GM19240 (cell line): ENCODE results near the gene ZBTB17.

Experiments
- DNase-seq: peaks from one replicate; pipeline ENCODE4 v3.0.0; 2011; ENCODE audit warnings: low spot score; ENCODE audit not compliant: insufficient read length

The ZBTB17 gene

DNA sequence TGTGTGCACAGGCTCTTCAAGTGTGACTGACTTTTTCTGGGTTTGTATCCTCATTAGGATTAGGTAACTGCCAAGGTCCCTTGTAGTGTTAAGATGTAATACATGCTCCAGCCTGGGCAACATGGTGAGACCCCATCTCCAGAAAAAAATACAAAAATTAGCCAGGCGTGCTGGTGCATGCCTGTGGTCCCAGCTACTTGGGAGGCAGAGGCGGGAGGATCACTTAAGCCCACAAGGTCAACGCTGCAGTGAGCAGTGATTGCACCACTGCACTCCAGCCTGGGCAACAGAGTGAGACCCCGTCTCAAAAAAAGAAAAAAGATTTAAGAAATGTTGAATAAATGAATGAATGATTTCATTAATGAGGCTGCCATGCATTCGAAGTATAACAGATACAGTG, 15.1 kb downstream of the ZBTB17 start:
- no peak for DNase-seq

DNA sequence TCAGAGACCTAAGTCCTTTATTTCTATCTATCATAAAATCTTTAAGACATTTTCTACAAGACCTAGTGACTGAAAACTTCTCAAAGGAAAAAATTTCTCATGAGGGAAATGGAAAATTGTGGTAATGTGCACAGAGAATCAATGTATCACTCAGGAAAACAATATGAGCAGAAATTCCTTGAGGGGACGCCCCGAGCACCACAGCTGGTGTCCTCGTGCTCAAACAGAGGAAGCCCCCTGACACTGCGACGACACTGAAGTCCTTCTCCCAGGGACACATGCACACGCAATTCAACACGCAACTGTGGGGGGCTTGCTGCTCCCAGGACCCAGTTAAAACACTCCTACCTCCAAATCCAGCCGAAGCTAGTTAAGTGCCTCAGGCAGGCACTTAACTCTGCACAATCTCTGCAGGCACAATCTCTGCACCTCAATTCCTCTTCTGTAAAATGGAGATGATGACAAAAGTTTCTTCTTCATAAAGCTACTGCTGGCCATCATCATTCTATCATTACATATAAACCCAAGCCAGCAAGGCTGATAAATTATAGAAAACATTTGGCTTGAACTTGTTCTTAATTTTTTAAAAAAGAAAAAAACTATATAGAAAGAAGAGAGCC, 16.0 kb downstream of the ZBTB17 start:
- DNase-seq = no peak

DNA sequence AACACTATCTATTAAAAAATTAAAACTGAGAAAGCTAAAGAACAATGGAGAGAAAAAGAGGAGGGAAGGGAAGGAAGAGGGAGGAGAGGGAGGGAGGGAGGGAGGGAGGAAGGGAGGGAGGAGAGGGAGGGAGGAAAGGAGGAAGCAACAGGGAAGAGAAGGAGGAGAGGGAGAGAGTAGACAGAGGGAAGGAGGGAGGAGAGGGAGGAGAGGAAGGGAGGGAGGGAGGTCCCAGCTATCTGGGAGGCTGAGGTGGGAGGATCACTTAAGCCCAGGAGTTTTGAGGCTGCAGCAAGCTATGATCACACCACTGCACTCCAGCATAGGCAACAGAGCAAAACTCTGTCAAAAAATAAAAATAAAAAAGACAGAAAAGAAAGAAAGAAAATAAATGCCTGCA, 16.5 kb downstream of the ZBTB17 start:
- DNase-seq = no peak

DNA sequence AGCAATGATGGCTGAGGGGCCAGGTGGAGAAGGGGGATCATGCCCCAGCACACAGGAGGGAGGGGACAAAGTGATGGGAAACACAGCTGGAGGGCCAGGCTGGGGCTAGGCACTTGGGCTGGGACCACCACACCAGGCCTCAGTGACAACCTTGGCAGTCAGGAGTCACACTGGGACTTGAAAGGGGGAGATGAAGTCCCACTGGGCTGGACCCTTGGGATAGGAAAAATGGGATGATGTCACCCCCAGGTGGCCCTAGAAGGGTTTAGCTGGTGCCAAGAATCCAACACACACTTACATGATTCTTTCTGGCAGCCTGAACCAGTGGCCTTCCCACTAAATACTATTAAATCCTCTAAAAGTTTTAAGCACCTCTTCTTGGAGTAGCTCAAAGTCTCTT, 17.1 kb downstream of the ZBTB17 start:
- DNase-seq = no peak

DNA sequence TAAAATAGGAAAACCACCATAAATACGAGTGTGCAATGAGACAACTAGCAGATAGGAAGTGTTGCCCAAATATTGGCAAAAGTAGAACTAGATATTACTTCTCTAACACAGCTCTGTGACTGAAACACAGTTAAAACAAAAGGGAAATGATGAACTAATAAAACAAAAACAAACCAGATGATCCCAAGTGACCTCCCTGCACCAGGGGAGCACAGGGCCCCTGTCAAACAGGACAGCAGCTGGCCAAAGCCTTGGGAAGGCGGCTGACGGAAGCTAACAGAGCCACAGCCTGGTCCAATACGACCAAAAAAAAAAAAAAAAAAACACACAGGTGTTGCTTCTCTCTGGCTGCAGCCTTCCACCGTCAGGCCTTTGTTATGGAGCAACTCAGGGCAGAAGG, 17.8 kb downstream of the ZBTB17 start:
- no peak for DNase-seq

DNA sequence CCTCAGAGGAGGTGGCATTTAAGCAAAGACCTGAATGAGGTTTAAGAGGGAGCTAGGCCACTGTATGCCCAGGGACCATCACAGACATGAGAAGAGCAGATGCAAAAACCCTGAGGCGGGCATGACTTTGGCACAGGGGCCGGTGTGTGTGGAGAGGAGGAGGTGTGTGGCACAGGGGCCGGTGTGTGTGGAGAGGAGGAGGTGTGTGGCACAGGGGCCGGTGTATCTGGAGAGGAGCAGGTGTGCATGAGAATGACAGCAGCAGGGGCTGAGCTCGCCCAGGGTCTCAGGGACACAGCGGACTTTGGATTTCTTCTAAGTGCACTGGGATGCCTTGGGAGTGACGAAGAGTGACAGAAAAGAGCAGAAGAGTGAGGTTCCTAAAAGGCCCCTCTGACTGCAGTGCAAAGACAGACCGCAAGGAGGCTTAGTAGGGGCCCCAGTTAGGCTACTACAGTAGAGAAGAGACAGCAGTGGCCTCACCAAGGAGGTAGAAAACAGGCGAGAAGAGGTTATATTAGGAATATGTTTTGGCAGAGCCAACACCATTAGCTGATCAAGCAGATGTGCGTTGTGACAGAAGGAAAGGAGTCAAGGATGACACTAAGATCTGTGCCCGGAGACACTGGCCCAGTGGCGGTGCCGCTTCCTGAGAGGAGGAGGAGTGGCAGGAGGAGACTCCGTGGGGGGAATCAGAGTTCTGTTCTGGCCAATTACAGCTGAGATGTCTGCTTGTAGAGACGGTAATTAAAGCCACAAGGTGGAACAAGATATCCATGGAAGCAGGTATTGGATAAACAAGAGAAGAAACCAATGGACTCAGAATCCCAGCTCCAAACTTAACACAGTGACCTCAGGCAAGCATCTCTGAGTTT, 18.4 kb downstream of the ZBTB17 start:
- no peak for DNase-seq

DNA sequence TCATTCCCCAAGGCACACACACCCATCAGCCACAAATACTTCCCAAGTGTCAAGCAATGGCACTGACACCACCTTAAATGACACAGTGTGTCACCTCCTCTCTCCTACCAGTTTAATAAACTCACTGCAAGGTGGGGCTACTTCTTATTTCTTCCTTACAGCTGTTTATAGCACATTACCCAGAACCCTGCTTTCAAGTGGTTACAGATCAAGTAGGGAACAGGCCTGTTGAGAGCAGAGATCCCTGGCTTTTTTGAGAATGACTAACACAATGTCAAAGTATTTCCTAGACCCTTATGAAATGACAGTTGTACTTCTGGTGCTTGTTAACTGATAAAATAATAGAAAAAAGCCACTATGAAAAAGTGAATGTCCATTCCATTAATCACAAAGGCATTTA, 19.8 kb downstream of the ZBTB17 start:
- DNase-seq = no peak

DNA sequence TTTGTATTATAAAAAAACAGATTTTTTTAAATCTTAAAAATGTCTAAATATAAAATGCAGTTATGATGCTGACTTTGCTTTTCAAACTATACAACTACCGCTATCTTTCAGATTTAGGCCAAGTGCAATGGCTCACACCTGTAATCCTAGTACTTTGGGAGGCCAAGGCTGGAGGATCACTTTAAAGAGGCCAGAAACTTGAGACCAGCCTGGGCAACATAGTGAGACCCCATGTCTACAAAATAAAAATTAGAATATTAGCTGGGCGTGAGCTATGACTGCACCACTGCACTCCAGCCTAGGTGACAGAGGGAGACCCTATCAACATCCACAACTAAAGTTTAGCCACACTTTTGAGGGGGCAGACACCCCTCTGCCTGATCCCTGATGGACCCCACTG, 20.3 kb downstream of the ZBTB17 start:
- DNase-seq = no peak

DNA sequence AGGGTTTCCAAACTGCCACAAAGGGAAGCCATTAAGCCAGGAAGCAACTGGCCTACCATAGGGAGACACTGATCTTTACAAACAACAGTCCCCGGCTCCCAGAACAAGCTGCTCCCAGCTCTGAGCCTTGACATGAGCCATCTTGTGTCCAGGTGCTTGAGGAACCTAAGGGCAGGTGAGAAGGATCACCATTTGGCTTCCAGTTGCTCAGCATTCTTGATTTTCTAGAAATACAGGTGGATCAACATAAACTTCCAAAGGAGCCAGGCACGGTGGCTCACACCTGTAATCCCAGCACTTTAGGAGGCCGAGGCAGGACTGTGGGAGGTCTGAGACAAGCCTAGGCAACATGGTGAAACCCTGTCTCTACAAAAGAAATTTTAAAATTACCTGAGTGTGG, 21.6 kb downstream of the ZBTB17 start:
- DNase-seq = no peak

DNA sequence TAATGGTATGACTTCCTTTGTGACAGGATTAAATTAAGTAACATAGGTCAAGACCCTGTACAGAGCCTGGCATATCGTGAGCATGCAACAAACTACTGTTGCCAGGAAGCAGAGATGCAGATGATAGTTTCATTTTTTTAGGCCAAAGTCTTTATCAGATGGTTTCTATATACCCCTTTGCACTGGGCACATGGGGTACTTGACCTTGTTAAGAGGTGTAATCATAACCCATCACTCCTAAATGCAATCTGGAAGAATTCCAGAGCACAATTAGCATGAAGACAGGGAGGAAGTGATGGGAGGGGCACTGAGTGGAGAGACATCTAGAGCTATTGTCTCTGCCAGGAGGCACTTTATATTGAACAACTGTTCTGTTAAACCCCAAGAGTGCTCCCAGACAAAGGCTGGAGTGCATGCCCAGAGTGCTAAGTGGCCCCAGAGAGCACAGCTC, 22.1 kb downstream of the ZBTB17 start:
- no peak for DNase-seq

DNA sequence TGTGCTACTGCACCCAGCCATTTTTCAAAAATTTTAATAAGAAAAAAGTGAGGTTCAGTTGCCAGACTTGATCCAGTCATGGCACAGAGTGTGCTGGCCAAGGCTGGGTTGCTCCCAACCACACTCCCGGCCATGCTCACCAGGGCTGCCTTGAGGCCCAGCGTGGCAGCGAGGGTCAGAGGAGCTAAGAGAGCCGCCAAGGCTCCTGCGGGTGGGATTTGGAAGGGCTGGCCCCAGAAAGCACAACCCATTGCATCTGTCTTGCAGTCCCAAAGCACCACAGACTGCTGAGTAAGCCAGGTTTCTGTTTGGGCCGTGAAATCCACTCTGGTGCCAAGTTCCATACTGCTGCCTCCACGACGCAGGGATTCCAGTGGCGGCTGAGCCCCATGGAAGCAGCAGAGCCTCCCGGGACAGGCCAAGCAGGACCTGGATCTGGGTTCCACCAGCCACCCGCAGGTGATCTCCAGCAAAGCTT, 22.6 kb downstream of the ZBTB17 start:
- no peak for DNase-seq

DNA sequence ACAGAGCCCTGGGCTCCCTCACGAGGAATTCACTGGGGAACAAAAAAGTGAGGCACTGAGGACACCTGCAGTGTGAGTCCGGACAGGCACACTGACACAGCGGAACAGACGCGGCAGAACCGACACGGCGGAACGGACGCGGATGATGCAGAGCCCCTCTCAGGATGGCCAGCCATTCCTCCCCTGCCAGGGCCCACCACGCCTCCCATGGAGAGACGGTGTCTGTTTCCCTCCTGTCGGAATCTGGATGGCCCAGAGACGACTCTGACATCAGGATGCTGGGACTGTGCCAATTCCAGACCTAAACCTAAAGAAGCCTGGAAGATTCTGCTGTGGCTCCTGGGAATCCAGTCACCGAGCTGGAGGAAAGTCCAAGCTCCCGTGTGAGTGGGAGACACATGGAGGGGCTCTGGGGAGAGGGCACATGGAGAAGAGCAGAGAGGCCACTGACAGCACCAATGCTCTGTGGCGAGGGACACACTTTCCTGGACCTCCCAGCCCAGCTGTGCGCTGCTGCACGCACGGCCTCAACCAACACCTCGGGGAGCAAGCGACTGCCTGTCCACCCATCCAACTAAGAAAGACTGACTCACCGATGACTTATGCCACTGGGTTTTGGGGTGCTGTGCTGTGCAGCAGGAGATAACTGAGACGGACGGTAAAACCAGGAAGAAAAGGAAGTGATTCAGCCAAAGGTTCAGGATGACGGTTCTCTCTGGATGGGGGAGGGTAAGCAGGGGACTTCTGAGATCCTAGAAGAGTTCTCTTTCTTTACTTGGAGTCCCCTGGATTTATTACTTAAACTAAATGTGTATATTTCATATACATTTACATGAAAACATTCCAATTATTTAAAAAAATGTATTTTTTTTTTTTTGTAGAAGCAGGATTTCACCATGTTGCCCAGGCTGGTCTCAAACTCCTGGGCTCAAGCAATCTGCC, 23.3 kb downstream of the ZBTB17 start:
- no peak for DNase-seq

DNA sequence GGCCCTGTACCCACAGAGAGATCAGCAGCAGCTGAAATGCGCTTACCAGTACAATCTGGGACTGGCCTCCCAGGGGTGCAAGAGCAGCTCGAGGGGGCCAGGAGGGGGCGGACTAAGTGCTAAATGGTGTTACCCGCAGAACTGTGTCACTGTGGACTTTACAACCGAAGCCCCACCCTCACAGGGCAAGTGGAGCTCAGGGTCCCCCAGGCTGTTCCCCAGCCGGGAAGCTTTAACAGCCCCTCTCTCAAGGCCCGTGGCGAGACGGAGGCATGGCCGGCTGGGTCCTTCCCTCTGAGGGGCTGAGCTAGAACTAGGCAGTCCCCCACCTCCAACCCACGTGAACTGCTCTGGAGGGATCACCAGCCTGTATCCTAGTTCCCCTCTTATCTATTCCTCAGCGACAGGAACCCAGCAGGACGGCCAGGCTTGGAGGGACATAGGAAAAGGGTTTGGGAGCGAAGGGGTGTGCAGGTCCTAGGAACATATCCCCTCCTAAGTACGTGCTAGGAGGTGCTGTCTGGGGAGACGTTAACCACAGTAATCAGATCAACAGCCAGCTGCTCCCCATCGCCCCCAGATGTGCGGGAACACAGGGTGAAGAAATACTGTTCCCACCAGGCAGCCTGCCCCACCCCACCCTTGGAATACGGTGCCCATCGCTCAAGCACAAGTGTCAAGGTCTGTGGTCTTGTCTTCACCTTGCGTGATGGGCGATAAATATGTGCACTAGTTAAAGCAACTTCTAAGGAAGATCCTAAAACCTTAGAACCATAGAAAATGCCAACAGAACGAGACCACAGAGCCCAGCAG, 24.4 kb downstream of the ZBTB17 start:
- DNase-seq = no peak

DNA sequence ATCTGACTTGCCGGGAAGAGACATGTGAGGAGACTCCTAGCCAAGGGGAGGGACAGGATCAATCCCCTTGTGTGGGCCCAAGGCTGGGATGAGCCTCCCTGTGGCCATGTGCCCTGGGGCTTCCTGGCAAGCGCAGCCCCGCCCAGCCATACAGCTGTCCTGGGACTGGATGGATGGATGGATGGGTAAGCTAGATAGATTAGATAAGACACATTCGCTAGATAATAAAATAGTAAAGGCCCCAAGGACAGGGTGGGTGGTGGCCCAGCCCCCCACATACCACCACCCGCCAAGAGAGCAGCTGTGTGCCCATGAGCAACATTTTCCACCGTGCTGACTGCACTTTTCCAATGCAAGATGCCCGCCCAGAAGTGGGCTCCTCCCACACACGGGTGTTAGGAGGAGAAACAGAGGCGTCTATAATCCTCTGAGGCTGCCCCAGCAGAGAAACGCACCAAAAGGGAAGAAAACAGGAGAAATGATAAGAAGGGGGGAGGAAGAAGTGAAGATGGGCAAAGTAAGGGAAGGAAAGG, 25.1 kb downstream of the ZBTB17 start:
- no peak for DNase-seq

DNA sequence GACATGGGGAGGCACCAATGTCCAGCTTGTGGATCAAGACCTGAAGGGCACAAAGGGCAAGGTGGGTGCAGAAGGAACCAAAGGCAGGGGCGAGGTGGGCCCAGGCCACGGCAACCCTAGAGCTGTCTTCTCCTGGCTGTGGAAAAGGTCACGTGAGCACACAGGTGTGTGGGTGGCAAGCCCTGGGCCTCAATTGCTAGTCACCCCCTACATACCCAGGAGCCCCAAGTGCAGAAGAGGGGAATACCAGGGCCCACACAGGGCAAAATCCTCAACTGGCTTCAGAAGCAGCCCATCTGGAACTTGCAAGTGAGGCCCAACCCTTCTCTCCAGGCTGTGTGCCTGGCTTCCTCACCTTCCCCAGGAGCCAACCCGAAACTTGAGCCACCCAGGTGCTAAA, 25.6 kb downstream of the ZBTB17 start:
- DNase-seq = no peak

DNA sequence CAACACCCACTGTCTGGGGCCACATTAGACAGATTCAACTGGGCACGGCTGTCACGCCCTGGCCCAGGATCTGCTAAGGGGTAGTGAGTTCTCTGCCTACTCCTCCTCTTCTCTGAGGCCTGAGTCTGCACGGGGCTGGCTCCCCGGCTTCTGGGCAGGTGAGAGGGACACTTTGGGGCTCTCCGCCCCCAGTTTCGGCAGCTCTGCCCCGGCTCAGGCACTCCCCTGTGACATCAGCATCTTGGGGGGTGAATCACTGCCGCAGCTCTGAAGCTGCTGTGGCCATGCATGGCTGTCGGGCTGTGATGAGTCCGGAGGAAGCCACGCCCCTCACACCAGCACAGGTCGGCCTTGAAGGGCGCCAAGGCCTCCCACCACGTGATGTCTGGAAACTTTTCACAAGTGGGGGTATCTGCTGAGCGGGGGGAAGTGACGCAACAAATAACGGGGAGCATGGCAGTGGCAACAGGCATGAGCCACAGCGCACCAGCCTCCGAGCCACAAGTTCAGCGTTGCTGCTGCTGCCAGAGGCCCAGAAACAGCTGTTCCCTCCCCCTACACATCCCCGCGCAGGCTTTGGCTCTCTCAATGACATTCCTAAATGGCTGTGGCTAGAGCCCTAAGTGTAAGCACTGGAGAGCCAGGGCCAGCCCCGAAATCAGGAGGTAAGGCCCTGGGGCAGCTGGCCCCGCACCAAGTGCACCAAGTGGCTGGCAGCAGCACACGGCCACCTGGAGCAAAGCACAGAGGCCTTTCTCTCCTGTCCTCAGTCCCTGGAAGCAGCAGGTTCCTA, 26.3 kb downstream of the ZBTB17 start:
- peak; percentile 88 for DNase-seq

DNA sequence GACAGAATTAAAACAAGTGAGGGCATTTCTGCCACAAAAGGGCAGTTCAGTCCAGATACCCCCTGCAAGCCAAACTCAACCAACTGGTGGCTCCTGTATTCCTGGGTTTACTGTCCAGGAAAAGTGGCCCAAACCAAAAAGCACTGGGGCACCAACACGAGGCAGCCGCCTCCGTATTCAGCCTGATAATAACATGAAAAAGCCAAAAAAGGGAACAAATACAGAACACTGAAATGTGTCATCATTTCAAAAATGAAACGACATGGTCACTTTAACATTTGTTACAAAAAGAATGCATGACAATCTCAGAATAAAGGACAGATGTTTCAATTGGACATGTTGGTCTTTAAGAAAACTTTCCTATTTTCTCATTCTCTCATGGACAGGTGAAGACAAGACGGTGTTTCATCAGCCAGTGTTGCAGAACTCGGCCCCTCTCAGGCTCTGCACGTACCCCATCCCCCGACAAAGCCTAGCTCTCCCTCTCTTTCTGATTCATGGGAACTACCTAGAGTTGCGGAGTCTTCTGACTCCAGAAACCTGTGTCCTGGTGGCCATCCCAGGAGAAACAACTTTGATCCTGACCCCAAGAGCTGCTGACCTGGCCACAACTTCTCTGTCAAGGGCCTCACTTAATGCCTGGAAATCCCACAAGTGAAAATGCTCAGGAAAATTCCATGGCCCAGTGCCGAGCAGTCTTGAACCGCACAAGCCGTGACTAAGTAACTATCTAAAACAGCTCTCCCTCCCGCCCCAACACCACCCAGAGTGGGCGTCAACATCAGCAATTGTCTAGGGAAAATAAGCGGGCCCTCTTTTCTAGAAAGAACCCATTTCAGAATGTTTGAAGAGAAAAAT, 27.1 kb downstream of the ZBTB17 start:
- no peak for DNase-seq

DNA sequence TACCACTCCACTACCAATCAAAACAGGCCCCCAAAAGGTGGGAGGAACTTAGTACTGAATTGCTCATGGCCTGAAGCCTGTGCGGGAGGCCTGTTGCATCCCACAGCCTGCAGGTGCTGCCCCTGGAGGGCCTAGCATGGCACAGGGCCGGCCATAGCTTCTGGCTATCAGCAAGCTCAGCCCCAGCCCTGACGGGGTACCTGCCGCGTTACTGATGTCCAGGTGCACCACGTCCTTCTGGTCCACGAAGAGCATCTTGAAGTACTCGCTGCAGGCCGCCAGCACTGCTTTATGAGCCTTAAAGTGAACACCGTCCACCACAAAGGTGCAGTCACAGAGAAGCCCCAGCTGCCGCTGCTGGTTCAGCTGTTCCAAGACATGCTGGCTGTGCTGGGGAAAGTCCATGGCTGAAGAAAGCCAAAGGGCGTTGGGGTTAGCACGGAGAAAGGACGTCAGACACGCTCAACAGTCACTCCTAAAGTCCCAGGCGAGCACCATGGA, 27.8 kb downstream of the ZBTB17 start:
- no peak for DNase-seq
